Activated naive CD8-positive, alpha-beta T cell treated with anti-CD3 and anti-CD28 coated beads, Interleukin-2, amount 10 ng/mL, durations not matched to agents 7 days and 5 days (primary cell): ENCODE measurements around the gene MMP7. TPM values are rescaled to one million over a fixed set of nuclear protein-coding genes. Genes with fewer than 3 reads are reported as not detected.

Experiments
- ATAC-seq: fragments of 150-1000 bp; cut with Tn5 transposase; one replicate; pipeline ENCODE4 v1.10.0; 2021; ENCODE audit warnings: low read depth, moderate library complexity
- POLR2A ChIA-PET: fragments of 350-600 bp; sonication (Branson Sonifier 250); formaldehyde crosslinking; loops from one replicate; lab custom pipeline; 2021; ENCODE audit warnings: antibody characterized with exemption; lab: Charles Lee
- DNase-seq: peaks from one replicate; pipeline ENCODE4 v3.0.0; 2021
- H3K27ac Mint-ChIP-seq: one replicate; pipeline ENCODE4 v1.8.0; 2022; ENCODE audit warnings: mild to moderate bottlenecking, mixed read lengths
- H3K27me3 Mint-ChIP-seq: one replicate; pipeline ENCODE4 v1.8.0; 2022; ENCODE audit warnings: mild to moderate bottlenecking, moderate library complexity, mixed read lengths
- H3K36me3 Mint-ChIP-seq: one replicate; pipeline ENCODE4 v1.8.0; 2021; ENCODE audit warnings: mild to moderate bottlenecking, mixed read lengths
- H3K4me1 Mint-ChIP-seq: one replicate; pipeline ENCODE4 v1.8.0; 2021; ENCODE audit warnings: mixed read lengths
- H3K4me3 Mint-ChIP-seq: one replicate; pipeline ENCODE4 v1.8.0; 2022; ENCODE audit warnings: mild to moderate bottlenecking, moderate library complexity, mixed read lengths
- H3K9me3 Mint-ChIP-seq: one replicate; pipeline ENCODE4 v1.8.0; 2021; ENCODE audit warnings: mixed read lengths
- total RNA-seq, 2 experiments: library from RNA; stranded (reverse); gene quantifications; one replicate each; pipeline ENCODE4 v1.2.3, GENCODE V29; 2021

MMP7 gene
- total RNA-seq, 2 experiments from 2014 or later = not detected

DNA sequence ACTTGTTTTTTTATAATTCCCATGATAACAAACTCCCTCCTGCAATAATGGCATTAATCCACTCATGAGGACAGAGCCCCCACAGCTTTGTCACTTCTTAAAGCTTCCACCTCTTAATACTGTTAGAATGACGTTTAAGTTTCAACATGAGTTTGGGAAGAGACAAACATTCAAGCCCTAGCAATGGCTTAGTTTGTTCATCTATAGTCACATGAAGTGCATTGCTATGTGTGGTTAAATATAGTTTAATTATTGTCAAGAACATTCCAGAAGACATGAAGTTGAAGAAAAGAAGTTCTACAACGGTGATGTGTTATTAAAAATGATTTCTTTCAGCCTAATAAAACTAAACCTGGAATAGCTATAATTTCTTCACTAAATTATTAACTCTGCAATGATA is 30.6 kb downstream of the MMP7 start:
- Mint-ChIP-seq H3K4me3 (no peak overlapping the region), H3K27me3 (peaks cover 23% of the 10 kb centered on the region), H3K9me3 (peaks cover 1% of the 10 kb centered on the region)

DNA sequence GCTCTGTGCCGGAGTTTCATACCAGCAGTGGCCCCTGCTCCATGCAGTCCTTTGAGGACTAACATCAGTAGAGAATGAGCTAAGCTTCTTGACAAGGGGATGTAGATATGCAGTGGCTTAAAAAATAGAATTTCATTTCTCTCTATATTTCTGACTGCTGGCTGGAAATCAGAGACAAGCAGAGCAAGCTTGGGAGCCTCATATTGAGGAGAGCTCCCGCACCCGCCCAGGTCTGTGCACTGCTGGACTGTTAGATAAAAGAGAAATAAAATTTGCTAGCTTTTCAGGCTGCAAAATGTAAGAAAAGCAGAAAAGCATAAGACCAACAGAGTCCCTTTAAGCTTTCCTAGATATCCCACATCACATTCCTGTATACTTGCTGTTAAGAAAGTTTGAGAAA is 31.4 kb downstream of the MMP7 start:
- Mint-ChIP-seq H3K27ac (no peak overlapping the region), H3K27me3 (peaks cover 23% of the 10 kb centered on the region), H3K9me3 (peaks cover 1% of the 10 kb centered on the region), H3K4me1 (peaks cover 13% of the 10 kb centered on the region), H3K4me3 (no peak overlapping the region), H3K36me3 (no peaks in the 10 kb centered on the region)
- no peak for ATAC-seq
- DNase-seq = no peak
- POLR2A ChIA-PET = no interaction called here

More for the DNA sequence above, 30.6 kb downstream of the MMP7 start:
- Mint-ChIP-seq H3K4me1 (peaks cover 10% of the 10 kb centered on the region), H3K36me3 (no peaks in the 10 kb centered on the region), H3K27ac (no peak overlapping the region)
- ATAC-seq = no peak
- POLR2A ChIA-PET = no interaction called here
- no peak for DNase-seq

DNA sequence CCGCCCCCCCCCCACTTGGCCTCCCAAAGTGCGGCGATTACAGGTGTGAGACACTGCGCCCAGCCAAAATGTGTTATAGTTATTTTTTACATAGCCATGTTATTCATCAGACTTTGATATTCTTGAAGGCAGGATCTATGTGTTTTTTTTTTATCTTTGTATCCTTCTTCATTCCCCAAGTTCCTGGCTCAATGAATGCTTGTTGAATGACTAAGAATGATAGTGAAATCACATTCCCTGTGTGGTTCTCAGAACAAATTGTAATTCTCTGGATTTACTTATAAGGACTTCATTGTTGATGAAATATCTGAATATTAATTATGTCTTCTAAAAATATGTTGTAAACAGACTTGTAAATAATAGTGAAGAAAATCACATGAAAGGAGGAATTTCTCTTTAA is 33.5 kb downstream of the MMP7 start:
- Mint-ChIP-seq H3K27ac (no peak overlapping the region), H3K9me3 (no peaks in the 10 kb centered on the region), H3K4me3 (no peak overlapping the region), H3K27me3 (peaks cover 20% of the 10 kb centered on the region), H3K36me3 (no peaks in the 10 kb centered on the region), H3K4me1 (peaks cover 22% of the 10 kb centered on the region)
- POLR2A ChIA-PET = no interaction called here
- ATAC-seq = no peak
- no peak for DNase-seq

DNA sequence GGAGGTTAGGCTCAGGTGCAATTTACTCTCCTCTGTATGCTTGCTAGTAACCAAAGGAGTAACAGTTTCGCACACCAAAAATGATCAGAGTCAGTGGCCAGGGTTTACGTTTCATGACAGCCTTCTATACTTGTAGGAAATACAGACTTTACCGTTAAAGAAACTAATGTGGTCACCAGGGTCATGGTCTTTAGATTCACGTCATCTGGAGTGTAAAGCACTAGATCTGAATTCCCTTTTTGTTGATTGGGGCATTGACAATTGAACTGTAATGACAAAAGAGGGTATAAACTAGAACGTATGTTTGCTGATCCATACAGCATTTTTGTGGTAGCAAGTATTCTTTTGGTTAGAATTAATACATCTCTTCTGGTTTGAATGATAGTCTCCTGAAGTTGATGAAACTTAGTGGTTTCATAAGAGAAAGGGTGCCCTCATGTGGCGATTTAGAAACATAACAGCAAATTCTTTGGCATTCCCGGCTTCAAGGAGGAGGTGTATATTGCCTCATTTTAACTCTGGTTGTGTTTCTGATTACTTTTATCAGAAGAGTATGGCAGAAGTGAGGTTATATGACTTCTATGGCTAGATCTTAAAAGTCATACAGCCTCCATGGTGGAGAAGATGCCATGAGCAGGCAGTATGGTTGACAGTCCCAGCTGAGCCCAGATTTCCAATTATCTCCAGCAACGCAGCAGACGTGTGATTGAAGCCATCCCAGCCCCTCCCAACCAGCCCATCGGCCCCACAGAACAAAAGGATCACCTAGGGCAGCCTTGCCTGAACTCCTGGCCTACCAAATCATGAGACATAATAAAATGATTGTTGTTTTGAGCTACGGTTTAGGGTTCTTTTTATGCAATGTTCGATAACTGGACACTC is 35.1 kb downstream of the MMP7 start:
- Mint-ChIP-seq H3K4me3 (no peak overlapping the region), H3K27ac (peak overlapping the region; percentile 21)
- ATAC-seq = peak; percentile 60

DNA sequence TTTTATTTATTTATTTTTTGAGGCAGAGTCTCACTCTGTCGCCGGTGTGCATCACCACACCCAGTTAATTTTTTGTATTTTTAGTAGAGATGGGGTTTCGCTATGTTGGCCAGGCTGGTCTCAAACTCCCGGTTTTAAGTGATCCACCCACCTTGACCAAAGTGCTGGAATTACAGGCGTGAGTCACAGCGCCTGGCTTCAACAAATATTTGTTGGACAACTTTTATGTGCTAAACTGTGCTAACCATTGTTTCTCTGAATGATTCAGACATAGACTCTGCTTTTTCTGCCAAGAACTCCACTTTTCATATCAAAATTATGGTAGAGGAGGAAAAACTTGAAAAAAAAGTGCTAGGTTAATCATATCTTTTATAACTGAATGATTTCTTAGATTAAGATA is 36.3 kb downstream of the MMP7 start:
- Mint-ChIP-seq H3K36me3 (no peaks in the 10 kb centered on the region), H3K27ac (no peak overlapping the region), H3K9me3 (no peaks in the 10 kb centered on the region), H3K4me3 (no peak overlapping the region), H3K27me3 (peaks cover 16% of the 10 kb centered on the region), H3K4me1 (peaks cover 28% of the 10 kb centered on the region)
- DNase-seq = no peak
- ATAC-seq = no peak
- POLR2A ChIA-PET = no interaction called here

More for the DNA sequence above, 35.1 kb downstream of the MMP7 start:
- no peak for DNase-seq
- Mint-ChIP-seq H3K36me3 (no peaks in the 10 kb centered on the region), H3K9me3 (no peaks in the 10 kb centered on the region), H3K4me1 (peaks cover 27% of the 10 kb centered on the region), H3K27me3 (peaks cover 16% of the 10 kb centered on the region)
- POLR2A ChIA-PET = interaction anchor here (0.6 to 1.3 kb wide), 5 partner anchors 44 to 206 kb away, joined by 3 to 4 read pairs (median 3); partner anchors contain the start of gene BIRC2

- no peaks in the 10 kb centered on the region for H3K36me3 Mint-ChIP-seq
- H3K9me3 Mint-ChIP-seq = no peaks in the 10 kb centered on the region
- H3K4me3 Mint-ChIP-seq = no peak overlapping the region
- no peak overlapping the region for H3K27ac Mint-ChIP-seq
- no peak for DNase-seq
- no peak for ATAC-seq
- POLR2A ChIA-PET = interaction anchor here (0.6 kb wide), 1 partner anchor 210 kb away, joined by 3 read pairs; no protein-coding TSS in a partner anchor
- H3K27me3 Mint-ChIP-seq = peaks cover 12% of the 10 kb centered on the region
- H3K4me1 Mint-ChIP-seq = peaks cover 30% of the 10 kb centered on the region
Observed at GRCh38 chr11:102493524-102493923, 37.0 kb downstream of the MMP7 start.

- POLR2A ChIA-PET = interaction anchor here (0.6 kb wide), 1 partner anchor 183 kb away, joined by 3 read pairs; no protein-coding TSS in a partner anchor
- H3K4me1 Mint-ChIP-seq = peaks cover 40% of the 10 kb centered on the region
Observed at GRCh38 chr11:102491969-102492368, 38.6 kb downstream of the MMP7 start.

DNA sequence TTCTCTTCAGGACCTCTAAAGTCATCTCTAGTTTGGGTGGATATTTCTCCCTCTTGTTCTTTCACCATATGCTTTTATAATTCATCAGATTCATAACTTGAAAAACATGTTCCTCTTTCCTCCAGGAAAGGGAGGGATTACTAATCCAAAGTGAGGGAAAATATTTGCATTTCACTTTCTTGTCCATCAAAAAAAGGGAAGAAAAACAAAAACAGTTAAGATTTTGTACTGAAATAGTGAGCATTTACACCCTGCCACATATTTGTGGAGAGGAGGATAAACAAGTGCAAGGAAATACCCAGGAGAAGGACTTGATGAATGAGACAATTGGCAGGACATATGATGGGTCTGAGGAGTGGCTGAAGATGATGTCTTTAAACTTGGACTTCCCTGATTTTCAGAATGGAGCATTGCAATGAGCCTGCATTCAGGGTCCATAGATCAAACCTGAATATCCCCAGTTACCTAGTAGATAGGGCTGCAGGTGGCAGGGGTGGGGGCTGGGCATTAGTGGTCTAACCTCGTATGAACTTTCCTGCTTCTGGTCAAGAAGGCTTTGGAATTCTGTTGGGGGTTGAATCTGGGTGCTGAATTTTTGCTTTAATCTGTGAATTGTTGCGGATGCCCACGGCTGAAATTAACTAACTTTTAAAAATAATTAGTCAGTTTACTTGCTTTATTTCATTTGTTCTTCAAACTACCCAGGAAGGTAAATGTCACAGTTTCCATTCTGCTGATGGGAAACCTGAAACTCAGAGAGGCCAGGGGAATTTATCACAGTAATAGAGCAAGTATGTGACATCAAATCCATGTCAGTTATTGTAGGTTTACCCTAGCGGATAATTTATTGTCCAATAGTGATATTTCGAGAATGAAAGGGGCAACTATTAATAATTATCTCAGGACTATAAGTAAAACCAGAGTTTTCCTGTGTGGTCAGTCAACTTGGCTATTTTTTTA is 41.1 kb downstream of the MMP7 start:
- POLR2A ChIA-PET = no interaction called here
- H3K36me3 Mint-ChIP-seq = peaks cover 1% of the 10 kb centered on the region
- peaks cover 29% of the 10 kb centered on the region for H3K4me1 Mint-ChIP-seq
- DNase-seq = no peak
- H3K9me3 Mint-ChIP-seq = no peaks in the 10 kb centered on the region
- H3K27ac Mint-ChIP-seq = no peak overlapping the region
- H3K27me3 Mint-ChIP-seq = peaks cover 3% of the 10 kb centered on the region
- no peak overlapping the region for H3K4me3 Mint-ChIP-seq
- no peak for ATAC-seq

More at GRCh38 chr11:102491969-102492368, 38.6 kb downstream of the MMP7 start:
- ATAC-seq (no peak), DNase-seq (no peak)
- Mint-ChIP-seq H3K27ac (no peak overlapping the region), H3K4me3 (no peak overlapping the region), H3K36me3 (peaks cover under 1% of the 10 kb centered on the region), H3K27me3 (peaks cover 8% of the 10 kb centered on the region), H3K9me3 (no peaks in the 10 kb centered on the region)

- POLR2A ChIA-PET = no interaction called here
- Mint-ChIP-seq H3K9me3 (no peaks in the 10 kb centered on the region), H3K27me3 (peaks cover 3% of the 10 kb centered on the region), H3K4me3 (no peak overlapping the region), H3K4me1 (peaks cover 29% of the 10 kb centered on the region), H3K36me3 (peaks cover 1% of the 10 kb centered on the region), H3K27ac (no peak overlapping the region)
- no peak for ATAC-seq
- DNase-seq = no peak
Observed at GRCh38 chr11:102488208-102488607, 42.3 kb downstream of the MMP7 start.

DNA sequence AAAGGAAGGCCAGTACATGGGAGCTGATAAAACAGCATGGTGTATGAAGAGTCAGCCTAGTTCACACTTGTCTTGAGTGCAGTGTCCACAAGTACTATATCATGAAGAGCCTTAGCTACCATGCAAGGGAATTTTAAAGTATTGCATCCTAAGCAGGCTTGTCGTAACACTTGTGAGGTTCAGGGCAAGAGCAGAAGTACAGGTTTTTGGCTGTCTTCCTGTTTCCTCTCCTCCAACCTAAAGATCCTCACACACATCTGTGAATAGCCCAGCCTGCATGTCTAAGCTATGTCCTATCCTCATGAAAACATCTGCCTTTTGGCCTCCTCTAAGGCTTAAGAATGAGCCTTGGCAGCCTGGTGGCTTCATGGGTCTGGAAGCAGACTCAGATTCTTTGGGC is 43.3 kb downstream of the MMP7 start:
- Mint-ChIP-seq H3K9me3 (no peaks in the 10 kb centered on the region), H3K36me3 (peaks cover 1% of the 10 kb centered on the region), H3K27ac (no peak overlapping the region), H3K4me3 (no peak overlapping the region), H3K27me3 (peaks cover 3% of the 10 kb centered on the region), H3K4me1 (peaks cover 21% of the 10 kb centered on the region)
- no peak for ATAC-seq
- no peak for DNase-seq
- POLR2A ChIA-PET = no interaction called here

GRCh38 chr11:102486584-102486983 is 44.0 kb downstream of the MMP7 start:
- Mint-ChIP-seq H3K27ac (no peak overlapping the region), H3K9me3 (no peaks in the 10 kb centered on the region), H3K4me3 (no peak overlapping the region), H3K36me3 (peaks cover 1% of the 10 kb centered on the region), H3K27me3 (peaks cover 2% of the 10 kb centered on the region), H3K4me1 (peaks cover 14% of the 10 kb centered on the region)
- DNase-seq = no peak
- no peak for ATAC-seq
- POLR2A ChIA-PET = no interaction called here

DNA sequence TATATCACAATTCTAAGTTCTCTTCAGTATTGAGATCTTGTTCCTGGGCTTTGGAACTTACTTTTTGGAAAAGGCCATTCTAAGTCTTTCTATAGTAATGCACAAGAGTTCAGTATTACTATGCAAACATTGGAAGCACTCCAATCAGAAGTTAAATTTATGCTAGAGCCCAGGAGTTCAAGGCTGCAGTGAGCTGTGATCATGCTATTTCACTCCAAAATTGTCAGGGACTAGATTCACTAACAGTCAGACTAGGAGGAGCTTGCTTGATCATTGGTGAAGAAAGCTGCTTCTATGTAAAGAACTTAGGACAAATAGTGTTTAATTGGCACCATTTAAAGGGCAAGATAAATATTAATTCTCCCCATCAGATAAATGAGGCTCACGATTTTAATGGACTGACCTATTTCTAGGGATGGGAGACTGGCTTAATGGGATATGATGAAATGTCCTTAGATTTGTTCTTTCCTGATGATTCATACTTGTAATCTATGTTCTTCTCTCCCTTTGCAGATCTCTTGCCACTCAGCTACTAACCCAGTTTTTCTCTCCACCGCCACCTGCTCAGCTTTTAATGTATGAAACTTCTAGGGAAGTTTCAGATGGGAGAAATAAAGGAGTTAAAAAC is 45.3 kb downstream of the MMP7 start:
- no peaks in the 10 kb centered on the region for H3K9me3 Mint-ChIP-seq
- no peak overlapping the region for H3K27ac Mint-ChIP-seq
- POLR2A ChIA-PET = interaction anchor here (1.3 kb wide), 1 partner anchor 32 kb away, joined by 4 read pairs; the partner anchor contains the start of gene TMEM123
- H3K4me3 Mint-ChIP-seq = no peak overlapping the region
- peaks cover 14% of the 10 kb centered on the region for H3K4me1 Mint-ChIP-seq
- no peak for ATAC-seq
- DNase-seq = no peak
- no peaks in the 10 kb centered on the region for H3K27me3 Mint-ChIP-seq
- peaks cover 1% of the 10 kb centered on the region for H3K36me3 Mint-ChIP-seq

GRCh38 chr11:102482433-102482832 is 48.1 kb downstream of the MMP7 start:
- Mint-ChIP-seq H3K9me3 (no peaks in the 10 kb centered on the region), H3K4me1 (peaks cover 20% of the 10 kb centered on the region), H3K27ac (no peak overlapping the region), H3K4me3 (no peak overlapping the region), H3K36me3 (peaks cover 3% of the 10 kb centered on the region), H3K27me3 (no peaks in the 10 kb centered on the region)
- POLR2A ChIA-PET = no interaction called here
- DNase-seq = no peak
- no peak for ATAC-seq
